GM18511 (cell line): Measurements from ENCODE around the gene NUDT2.
A peak's percentile ranks its signal among the peaks of the same experiment; 100 is the strongest.
"Not testable (repeated sequence)": the region's sequence is repeated elsewhere in the genome, so short reads cannot be mapped to it uniquely, and the experiment has no call there.

Experiments used
- ATAC-seq: cut with Tn5 transposase; IDR thresholded peaks from one replicate; pipeline ENCODE4 v1.9.1; 2021; ENCODE audit warnings: mild to moderate bottlenecking, moderate library complexity; ENCODE audit not compliant: unreplicated experiment

Gene NUDT2

GRCh38 chr9:34328987-34329832 lies at the start of gene NUDT2, which contains the start of gene KIF24:
Gene NUDT2 (plus strand): TSS chr9:34329569. CDS start chr9:34339040, 9,471 bp downstream.
Gene KIF24 (minus strand): TSS chr9:34329268. CDS start chr9:34311346, 17,922 bp downstream.
- peak; percentile 97 for ATAC-seq

- no peak for ATAC-seq
These were observed 47.3 kb upstream of the NUDT2 start for GRCh38 chr9:34282096-34282495.

GRCh38 chr9:34289159-34289558 lies 40.2 kb upstream of the NUDT2 start:
- ATAC-seq, result no peak

GRCh38 chr9:34291023-34291422 lies 38.3 kb upstream of the NUDT2 start:
- ATAC-seq, result no peak

GRCh38 chr9:34291423-34291822 lies 37.9 kb upstream of the NUDT2 start:
- ATAC-seq, result no peak

GRCh38 chr9:34292552-34292951 lies 36.8 kb upstream of the NUDT2 start:
- ATAC-seq, result no peak

GRCh38 chr9:34301064-34301463 lies 28.3 kb upstream of the NUDT2 start:
- not testable (repeated sequence) for ATAC-seq

- ATAC-seq, result not testable (repeated sequence)
These were observed 21.1 kb upstream of the NUDT2 start for GRCh38 chr9:34308316-34308715.

- no peak for ATAC-seq
These were observed 19.2 kb upstream of the NUDT2 start for GRCh38 chr9:34310215-34310614.

GRCh38 chr9:34311499-34312185 lies 17.7 kb upstream of the NUDT2 start:
- ATAC-seq, result no peak

- no peak for ATAC-seq
These were observed 11.9 kb upstream of the NUDT2 start for GRCh38 chr9:34317436-34317835.

- ATAC-seq, result no peak
These were observed 11.1 kb upstream of the NUDT2 start for GRCh38 chr9:34318163-34318790.

- no peak for ATAC-seq
These were observed 7.9 kb upstream of the NUDT2 start for GRCh38 chr9:34321451-34321850.

- ATAC-seq, result no peak
These were observed 6.3 kb upstream of the NUDT2 start for GRCh38 chr9:34322899-34323591.

GRCh38 chr9:34326690-34327089 lies 2.7 kb upstream of the NUDT2 start:
- ATAC-seq, result no peak

- ATAC-seq, result no peak
These were observed 826 bp upstream of the NUDT2 start for GRCh38 chr9:34328500-34328986.

- no peak for ATAC-seq
These were observed 1.8 kb downstream of the NUDT2 start for GRCh38 chr9:34331196-34331595.

- ATAC-seq, result no peak
These were observed 3.0 kb downstream of the NUDT2 start for GRCh38 chr9:34332076-34332964.

- ATAC-seq, result no peak
These were observed 4.5 kb downstream of the NUDT2 start for GRCh38 chr9:34333836-34334235.

GRCh38 chr9:34334337-34334824 lies 5.0 kb downstream of the NUDT2 start:
- no peak for ATAC-seq
